GM18505 (cell line): ENCODE results near the gene SPATS2L.

ENCODE experiments used
- ATAC-seq: cut with Tn5 transposase; IDR thresholded peaks from one replicate; pipeline ENCODE4 v1.9.1; 2021; ENCODE audit not compliant: unreplicated experiment
- POLR2A ChIP-seq: IDR thresholded peaks from 4 replicates; pipeline ENCODE4 v1.6.1; 2011; ENCODE audit warnings: borderline replicate concordance; ENCODE audit not compliant: insufficient read depth, insufficient read length; ENCODE audit errors: extremely low read depth

The SPATS2L gene, protein sequence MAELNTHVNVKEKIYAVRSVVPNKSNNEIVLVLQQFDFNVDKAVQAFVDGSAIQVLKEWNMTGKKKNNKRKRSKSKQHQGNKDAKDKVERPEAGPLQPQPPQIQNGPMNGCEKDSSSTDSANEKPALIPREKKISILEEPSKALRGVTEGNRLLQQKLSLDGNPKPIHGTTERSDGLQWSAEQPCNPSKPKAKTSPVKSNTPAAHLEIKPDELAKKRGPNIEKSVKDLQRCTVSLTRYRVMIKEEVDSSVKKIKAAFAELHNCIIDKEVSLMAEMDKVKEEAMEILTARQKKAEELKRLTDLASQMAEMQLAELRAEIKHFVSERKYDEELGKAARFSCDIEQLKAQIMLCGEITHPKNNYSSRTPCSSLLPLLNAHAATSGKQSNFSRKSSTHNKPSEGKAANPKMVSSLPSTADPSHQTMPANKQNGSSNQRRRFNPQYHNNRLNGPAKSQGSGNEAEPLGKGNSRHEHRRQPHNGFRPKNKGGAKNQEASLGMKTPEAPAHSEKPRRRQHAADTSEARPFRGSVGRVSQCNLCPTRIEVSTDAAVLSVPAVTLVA

DNA sequence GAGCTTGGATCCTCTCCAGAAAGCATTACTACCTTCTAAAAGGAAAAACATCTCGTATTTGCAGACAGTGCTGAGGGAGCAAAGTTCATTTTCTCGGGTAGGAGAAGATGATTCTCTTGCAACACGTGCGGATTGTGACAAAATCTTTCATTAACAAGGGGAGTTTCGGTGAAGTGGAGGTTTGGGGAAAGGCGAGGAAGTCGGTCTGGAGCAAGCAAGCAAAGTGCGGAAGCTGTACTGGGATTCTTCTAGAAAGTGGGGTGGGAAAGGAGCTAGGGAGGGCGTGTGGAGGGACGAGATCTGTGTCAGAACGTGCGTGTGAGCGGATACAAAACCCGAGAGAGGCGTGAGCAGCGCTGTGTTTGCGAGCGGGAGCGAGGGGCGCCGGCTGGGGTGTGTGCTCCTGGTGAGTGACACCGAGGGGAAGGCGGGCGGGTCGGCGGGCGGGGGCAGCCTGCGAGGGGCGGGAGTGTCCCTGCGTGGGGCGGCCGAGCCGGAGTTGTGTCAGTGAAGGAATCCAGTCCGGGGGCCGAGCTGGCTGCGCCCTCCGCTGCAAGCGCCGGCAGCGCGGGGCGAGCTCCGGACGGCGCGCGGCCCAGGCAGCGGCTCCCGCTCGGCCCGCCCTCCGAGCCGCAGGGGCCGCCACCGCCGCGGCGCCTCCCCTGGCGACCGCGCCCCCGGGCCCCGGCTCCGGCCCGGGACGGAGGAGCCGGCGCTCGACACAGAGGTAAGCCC is at the start of gene SPATS2L:
SPATS2L (plus strand) TSS at position 498 of the 735 bp plus-strand sequence. CDS start 82,552 bp downstream, outside the sequence.
- TF ChIP-seq POLR2A: no peak
- peak; percentile 60 for ATAC-seq

DNA sequence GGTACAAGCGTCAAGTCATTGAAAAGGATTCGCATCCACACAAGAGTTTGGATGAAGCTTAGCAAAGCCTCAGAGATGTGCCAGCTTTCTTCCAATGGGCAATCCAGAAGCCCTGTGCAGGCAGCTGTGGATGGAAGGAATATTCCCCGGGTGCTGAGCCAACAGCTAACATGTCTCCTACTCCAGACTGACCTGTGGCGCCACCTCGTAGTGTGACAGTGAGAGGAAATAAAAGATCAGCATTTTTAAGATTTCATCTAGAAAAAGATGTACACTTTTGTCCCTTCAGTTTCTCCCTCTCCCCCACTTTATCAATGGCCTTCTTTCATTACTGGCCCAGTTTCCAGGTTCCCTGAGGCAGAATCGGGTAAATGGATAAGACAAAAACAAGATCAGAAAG is 48.9 kb upstream of the SPATS2L start:
- TF ChIP-seq POLR2A: no peak
- ATAC-seq: no peak

DNA sequence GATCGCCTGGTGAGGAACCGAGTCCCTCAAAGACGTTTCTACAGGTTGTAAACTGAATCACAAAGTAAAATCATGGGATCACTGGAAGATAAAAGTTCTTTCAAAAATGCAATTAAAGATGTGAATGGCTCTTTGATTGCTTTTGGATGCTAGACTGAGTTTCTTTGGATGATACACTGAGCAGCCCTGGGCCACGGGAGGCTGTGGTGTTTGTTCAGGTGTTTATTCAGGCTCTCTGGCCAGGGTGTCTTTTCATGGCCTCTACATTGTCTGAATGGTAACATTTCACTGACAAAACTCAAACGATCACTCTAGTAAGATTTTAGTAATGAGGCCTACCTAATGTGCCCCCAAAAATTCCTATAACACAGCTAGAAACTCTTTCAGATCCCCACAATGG is 48.4 kb upstream of the SPATS2L start:
- no peak for TF ChIP-seq POLR2A

DNA sequence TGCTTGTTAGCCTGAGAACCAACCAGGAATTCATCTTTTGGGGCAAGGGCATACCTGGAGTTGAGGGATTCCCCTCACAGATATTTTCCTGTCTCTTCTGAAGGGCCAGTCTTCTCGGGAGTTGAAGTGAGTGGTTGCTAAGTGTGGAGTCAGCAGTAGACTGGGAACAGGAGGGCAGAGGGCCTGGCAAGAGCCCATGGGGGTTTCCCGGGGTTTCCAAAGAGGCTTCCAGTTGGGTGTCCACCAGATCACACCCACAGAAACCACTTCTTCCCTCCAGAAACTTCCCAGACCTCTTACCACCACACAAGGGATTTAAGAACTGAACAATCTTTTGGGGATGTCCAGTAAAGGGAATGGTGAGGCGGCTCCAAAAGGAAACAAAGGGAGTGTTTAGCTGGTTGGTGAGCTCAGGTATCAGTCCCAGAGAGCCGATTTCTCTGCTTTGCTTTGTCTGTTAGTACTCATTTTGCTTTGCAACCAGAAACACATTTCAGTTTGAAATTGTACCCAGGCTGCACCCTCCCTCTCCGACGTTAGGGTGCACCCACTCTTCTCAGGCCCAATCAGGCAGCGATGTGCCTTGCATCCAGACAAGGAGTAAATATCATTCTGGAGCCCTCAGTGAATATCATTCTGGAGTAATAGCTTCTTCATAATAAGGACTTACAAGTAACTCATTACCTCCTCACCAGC is 47.5 kb upstream of the SPATS2L start:
- TF ChIP-seq POLR2A: no peak
- ATAC-seq: no peak

More for the DNA sequence above, 48.4 kb upstream of the SPATS2L start:
- no peak for ATAC-seq

DNA sequence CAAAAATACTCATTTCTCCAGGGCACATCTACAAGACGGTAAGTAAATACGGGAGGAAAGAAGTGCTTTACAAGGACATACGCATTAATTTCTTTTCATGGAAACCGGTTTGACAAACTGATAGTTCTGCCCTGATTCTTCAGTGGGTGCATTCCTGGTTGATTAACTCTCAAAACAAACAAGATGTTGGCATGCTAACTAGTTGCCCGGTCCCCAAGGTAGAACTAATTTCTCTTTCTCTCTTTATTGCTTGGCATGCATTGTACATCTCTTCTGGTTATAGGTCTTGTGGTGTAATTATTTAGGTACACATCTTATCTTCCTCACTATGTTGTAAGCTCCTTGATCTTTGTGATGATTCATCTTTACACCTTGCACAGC is 46.9 kb upstream of the SPATS2L start:
- no peak for TF ChIP-seq POLR2A
- no peak for ATAC-seq

DNA sequence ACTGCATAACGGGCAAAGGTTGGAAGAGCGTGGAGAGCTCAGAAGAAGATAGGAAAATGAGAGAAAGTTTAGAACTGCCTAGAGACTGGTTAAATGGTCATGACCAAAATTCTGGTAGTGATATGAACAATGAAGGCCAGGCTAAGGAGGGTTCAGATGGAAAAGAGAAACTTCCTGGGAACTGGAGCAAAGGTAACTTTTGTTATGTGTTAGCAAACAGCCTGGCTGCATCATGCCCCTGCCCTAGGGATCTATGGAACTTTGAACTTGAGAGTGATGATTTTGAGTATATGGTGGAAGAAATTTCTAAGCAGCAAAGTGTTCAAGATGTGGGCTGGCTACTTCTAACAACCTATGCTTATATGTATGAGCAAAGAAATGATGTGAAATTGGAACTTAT is 44.4 kb upstream of the SPATS2L start:
- no peak for ATAC-seq

DNA sequence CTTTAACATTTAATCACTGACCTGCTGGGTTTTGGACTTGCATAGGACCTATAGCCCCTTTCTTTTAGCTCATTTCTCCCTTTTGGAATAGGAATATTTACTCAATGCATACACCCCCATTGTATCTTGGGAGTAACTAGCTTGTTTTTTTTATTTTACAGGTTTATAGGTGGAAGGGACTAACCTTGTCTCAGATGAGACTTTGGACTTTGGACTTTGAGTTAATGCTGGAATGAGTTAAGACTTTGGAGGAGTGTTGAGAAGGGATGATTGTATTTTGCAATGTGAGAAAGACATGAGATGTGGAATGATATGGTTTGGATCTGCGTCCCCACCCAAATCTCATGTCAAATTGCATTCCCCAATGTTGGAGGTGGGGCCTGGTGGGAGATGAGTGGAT is 43.2 kb upstream of the SPATS2L start:
- no peak for TF ChIP-seq POLR2A
- ATAC-seq: no peak

More for the DNA sequence above, 44.4 kb upstream of the SPATS2L start:
- TF ChIP-seq POLR2A: no peak

DNA sequence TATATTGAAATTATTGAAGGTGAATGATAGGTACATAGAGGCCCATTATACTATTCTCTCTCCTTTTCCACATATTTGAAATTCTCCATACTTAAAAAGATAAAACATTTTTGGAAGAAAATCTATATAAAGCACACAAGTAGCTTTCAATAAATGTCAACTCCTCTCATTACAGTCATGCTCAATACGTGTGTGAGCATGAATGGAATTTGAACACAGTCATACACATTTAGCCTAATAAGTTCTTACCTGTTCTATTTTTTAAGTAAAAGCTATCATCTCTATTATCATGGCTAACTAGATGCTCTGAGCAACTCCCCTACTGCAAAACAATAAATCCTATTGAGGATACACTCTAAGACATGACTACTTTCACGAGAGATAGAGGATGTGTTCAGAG is 41.9 kb upstream of the SPATS2L start:
- TF ChIP-seq POLR2A: no peak
- ATAC-seq: no peak

DNA sequence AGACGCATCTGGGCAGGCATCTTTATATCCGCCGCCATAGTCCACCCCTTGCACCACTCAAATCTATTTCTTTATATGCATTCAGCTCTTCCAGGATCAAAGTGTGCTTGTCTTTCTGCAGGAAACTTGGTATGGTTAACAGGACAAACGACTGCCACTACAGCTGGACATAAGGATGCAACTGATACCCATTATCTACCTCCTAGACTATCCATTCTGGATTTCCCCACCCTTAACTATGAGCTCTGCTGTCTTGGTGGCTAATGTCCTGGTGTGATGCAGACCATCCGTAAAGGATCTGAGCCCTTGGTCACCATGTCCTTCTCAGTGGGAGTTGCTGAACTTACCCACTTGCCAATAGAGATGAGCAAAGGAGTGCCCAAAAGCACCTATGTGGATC is 40.1 kb upstream of the SPATS2L start:
- ATAC-seq: no peak
- TF ChIP-seq POLR2A: no peak

DNA sequence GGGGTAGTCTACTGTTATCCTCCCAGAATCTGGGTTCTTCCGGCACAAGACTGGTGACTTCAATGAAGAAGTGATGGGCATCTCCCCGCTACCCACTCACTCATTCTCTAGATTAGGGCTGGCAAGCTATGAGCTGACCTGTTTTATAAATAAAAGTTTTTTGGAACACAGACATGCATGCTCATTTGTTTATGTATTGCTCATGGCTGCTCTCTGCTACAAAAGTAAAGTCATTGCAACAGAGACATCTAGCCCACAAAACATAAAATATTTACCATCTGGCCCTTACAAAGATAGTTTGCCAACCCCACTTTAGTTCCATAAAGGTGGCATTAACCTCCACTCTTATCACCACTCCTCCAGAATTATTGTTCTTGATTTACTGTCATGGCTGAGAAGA is 39.1 kb upstream of the SPATS2L start:
- ATAC-seq: no peak
- TF ChIP-seq POLR2A: no peak

DNA sequence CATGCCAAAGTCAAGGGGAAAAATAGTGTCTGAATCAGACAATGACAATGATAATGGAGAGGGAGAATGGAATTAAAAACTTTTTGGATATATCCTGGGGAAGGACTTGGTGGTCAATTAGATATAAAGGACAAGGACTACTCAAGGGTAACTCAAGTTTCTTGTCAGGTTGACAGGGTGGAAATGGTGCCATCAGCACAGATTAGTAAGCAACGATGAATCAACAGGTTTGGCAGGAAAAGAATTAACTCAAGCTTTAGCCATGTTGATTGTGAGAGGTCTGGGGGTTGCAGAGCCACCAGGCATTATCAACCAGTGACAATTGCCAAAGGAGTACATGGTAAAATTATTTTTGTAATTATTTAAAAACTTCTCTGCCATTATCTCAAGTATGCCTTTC is 35.8 kb upstream of the SPATS2L start:
- no peak for TF ChIP-seq POLR2A
- no peak for ATAC-seq

DNA sequence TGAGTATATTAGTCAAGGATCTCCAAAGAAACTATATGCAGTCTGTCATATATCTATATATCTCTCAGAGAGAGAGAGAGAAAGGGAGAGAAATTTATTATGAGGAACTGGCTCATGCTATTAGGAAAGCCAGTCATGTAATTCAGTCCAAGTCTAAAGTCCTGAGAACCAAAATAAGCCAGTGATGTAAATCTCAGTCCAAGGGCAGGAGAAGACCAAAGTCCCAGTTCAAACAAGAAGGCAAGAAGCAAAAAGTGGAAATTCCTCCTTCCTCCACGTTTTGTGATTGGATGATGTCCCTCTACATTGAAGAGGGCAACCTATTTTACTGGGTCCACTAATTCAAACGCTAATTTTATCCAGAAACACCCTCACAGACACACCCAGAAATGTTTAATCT is 34.2 kb upstream of the SPATS2L start:
- TF ChIP-seq POLR2A: no peak
- ATAC-seq: no peak
